ENCODE data around the gene IGIP.

The IGIP gene

DNA sequence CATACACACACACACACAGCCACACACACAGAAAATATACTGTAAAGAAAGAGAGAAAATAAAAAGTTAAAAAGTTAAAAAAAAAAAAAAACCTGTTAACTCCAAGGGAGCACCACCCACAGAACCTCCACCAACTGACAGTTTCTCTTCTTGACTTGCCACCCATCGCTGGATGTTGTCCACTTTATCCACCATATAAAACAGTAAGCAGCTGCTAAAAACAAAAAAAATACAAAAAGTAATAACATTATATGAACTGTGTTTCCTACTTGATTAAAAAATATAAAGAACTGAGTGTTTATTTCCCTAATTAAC is 10.6 kb upstream of the IGIP start:
- TF ChIP-seq, protein P1, sequence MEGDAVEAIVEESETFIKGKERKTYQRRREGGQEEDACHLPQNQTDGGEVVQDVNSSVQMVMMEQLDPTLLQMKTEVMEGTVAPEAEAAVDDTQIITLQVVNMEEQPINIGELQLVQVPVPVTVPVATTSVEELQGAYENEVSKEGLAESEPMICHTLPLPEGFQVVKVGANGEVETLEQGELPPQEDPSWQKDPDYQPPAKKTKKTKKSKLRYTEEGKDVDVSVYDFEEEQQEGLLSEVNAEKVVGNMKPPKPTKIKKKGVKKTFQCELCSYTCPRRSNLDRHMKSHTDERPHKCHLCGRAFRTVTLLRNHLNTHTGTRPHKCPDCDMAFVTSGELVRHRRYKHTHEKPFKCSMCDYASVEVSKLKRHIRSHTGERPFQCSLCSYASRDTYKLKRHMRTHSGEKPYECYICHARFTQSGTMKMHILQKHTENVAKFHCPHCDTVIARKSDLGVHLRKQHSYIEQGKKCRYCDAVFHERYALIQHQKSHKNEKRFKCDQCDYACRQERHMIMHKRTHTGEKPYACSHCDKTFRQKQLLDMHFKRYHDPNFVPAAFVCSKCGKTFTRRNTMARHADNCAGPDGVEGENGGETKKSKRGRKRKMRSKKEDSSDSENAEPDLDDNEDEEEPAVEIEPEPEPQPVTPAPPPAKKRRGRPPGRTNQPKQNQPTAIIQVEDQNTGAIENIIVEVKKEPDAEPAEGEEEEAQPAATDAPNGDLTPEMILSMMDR (conservative IDR thresholded peaks at IDR 0.05) = no peak
- peak overlapping the region; percentile 94 for H3K27ac ChIP-seq

DNA sequence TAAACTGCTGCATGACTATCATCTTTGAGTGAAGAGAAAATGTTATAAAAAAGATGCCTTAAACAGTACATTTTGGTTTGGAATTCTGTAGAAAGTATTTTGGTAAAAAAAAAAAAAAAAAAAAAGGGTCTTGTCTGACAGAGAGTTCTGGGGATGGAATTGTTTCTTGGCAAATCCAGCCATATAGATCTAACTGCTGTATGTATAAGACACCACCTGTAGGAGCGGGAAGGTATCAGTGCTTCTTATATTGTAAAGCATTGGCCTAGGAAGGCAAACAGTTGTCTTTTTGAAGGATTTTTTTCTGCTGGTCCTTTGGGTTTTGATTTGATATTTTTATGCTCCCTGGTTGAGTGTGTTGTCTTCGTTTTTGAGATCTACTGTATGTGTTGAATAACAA is 9.0 kb upstream of the IGIP start:
- H3K27ac ChIP-seq = peak overlapping the region; percentile 94
- TF ChIP-seq, protein P1 (conservative IDR thresholded peaks at IDR 0.05) = no peak

DNA sequence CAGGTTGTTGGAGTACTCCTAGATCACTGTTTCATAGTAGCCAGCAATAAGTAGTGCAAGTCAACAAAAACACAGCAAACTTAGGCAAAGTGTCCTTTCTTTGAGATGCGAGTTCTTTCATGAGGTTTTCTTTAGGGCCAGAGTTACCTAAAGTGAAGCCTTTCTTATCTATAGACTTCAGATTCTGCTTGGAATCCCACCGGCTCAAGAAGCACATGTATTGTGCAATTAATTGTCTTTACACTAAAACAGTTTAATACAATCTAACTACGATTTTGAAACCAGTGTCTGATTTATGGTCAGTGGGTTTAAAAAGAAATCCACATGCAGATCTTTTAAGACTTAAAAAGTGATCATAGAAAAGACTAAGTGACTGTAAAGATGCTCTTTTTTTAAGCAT is 8.2 kb upstream of the IGIP start:
- TF ChIP-seq, protein P1 (conservative IDR thresholded peaks at IDR 0.05) = no peak
- peak overlapping the region; percentile 94 for H3K27ac ChIP-seq

DNA sequence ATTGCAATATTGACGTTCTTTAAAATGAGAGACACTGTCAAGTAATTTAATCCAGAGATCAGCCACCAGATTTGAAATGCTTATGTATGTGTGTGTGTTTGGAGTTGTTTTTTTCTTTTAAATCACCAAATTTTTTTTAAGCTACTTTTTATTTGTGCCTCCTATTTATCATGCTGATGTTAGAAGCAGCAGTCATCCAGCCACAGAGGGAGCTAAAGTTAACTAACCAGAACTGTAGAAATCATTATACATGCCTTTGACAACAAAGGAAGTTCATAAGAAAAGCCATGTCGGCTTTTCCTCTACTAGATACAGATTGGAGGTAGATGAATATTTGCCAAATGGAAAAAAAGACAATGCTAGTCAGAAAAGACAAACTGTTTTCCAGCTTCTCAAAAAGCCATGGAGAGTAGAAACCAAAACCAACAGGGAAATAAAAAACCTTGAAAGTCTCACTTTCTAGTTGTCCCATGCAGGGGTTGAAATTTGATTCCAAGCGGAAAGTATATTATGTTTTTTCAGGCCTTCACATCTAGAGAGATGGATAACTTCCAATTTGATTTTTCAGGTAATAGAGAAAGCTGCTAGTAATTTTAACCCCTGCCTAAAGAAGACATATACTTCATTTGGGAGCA is 7.3 kb upstream of the IGIP start:
- H3K27ac ChIP-seq = peak overlapping the region; percentile 94
- TF ChIP-seq, protein P1 (conservative IDR thresholded peaks at IDR 0.05) = peak; percentile 44

DNA sequence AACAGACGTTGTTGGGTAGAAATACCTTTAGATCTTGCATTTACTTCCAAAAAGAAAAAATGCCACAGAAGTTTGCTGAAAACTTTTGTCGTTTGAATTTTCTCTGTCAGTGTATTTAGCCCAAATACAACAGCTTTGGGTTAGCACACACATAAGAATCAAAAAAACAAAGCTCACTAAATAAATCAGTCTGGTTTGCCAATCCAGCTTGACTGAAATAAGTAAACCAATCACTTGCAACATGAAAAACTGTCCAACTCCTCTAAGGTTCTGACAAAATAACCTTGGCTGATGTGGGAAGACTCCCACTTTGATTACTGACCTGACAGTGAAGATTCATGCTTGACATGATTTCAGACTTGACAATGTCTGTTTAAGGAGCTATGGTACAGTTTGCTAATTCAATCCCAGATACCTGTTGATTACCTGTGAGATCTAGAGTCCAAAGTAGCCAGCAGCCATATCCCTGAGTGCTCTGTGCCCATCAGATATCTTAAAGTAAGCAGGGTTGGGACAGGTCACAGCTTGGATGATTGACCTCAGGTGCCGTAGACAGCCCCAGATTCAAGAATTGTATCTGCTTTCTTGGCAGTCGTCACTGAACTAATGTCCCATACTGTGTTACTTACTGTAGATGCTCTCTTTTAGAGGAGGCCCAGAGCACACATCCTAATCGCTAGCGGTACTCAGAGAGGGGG is 727 bp downstream of the IGIP start:
- H3K27ac ChIP-seq = peak overlapping the region; percentile 71
- TF ChIP-seq, protein P1 (conservative IDR thresholded peaks at IDR 0.05) = no peak

DNA sequence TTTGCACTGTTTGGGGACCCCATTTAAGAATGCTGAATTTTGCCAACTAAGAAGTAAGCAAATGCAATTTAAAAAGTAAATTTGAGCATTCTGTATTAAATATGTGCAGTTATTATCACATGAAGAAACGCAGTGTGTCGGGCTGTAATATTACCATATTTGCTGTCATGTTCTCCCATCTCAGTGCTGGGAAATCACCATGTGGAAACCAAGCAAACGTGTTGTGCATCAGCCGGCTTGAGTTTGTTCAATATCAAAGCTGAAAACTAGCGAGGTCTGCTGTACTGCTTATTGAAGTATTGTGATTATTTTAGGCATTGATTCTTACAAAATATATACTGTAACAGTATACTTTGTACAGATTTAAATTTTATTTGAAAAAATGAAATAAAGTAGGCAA is 2.6 kb downstream of the IGIP start:
- TF ChIP-seq, protein P1 (conservative IDR thresholded peaks at IDR 0.05) = no peak
- H3K27ac ChIP-seq = peak overlapping the region; percentile 71

DNA sequence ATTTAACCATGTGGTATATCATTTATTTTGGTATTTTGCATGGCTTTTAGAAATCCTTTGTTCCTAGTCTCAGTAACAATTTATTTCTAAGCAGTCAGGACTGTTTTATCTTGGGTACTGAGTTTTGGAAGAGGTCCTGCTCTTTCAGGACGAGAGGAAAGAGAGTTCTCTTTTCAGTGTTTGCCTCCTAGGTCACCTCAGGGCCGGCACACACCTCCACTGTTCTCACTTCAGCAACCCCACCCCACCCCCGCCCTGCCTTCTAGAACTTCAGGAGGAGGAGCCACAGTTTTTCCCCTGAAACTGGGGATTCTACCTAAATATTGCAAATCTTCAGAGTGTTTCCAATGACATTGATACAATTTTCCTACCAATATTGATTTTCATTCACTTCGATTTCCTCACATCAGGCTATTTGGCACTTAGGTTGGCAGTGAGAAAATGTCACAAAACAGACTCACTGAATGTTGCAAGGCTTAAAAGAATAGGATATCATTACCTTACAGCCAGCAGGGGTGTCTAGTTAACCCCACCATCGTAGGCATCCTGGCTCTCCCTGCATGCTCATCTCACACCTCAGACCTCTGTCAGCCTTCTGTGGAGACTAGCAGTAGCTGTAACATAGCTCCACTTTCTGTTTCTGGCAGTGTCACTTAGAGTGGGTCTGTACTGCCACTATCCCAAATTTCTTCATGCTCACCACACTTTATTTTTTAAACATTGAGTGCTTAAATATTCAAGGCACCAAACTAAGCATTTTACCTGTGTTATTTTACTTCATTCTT is 5.4 kb downstream of the IGIP start:
- no peak overlapping the region for H3K27ac ChIP-seq
- TF ChIP-seq, protein P1 (conservative IDR thresholded peaks at IDR 0.05) = no peak
